PC-3 (cell line): ENCODE measurements around the gene BCL2L13. TPM values are rescaled to one million over a fixed set of nuclear protein-coding genes. Genes with fewer than 3 reads are reported as not detected.
A peak's percentile ranks its signal among the peaks of the same experiment; 100 is the strongest.

Experiments
- ATAC-seq: fragments of 200-7000 bp; cut with Tn5 transposase; 2 replicates; pipeline ENCODE4 v1.9.1; 2020; ENCODE audit warnings: mild to moderate bottlenecking, moderate library complexity
- BruUV-seq: library from RNA; stranded (reverse); fragments of 400-500 nt; replicated peaks from 2 replicates; lab custom pipeline; 2021; lab: Mats Ljungman, UMichigan
- CTCF ChIA-PET: fragments of 300-600 bp; sonication (Branson Sonifier 250); formaldehyde crosslinking; loops from one replicate; lab custom pipeline; 2022; ENCODE audit warnings: antibody characterized with exemption; lab: Charles Lee
- POLR2A ChIA-PET: fragments of 300-600 bp; sonication (Branson Sonifier 250); formaldehyde crosslinking; loops from one replicate; lab custom pipeline; 2022; ENCODE audit warnings: antibody characterized with exemption; ENCODE audit not compliant: unreplicated experiment; lab: Charles Lee
- DNase-seq: peaks from one replicate; pipeline ENCODE4 v3.0.0-alpha.2; 2015
- H2AFZ ChIP-seq: fragments of 300-600 bp; sonication (generic); 2 replicates; pipeline ENCODE4 v1.6.0; 2016; ENCODE audit warnings: antibody characterized with exemption, low read length
- H3F3A ChIP-seq: fragments of 300-600 bp; sonication (generic); one replicate; pipeline ENCODE4 v1.6.0; 2017; ENCODE audit warnings: antibody characterized with exemption, low read length, control low read depth, mild to moderate bottlenecking; ENCODE audit not compliant: unreplicated experiment
- H3K27ac ChIP-seq: fragments of 300-600 bp; sonication (generic); 2 replicates; pipeline ENCODE4 v1.5.1; 2016; ENCODE audit warnings: mild to moderate bottlenecking, low read length
- H3K27me3 ChIP-seq: fragments of 300-600 bp; sonication (generic); 2 replicates; pipeline ENCODE4 v1.6.1; 2016; ENCODE audit warnings: low read length, mixed read lengths
- H3K36me3 ChIP-seq: fragments of 300-600 bp; sonication (generic); 2 replicates; pipeline ENCODE4 v1.6.1; 2016; ENCODE audit warnings: low read depth, mixed run types, low read length, mixed read lengths
- H3K4me1 ChIP-seq: fragments of 300-600 bp; sonication (generic); 2 replicates; pipeline ENCODE4 v1.5.1; 2016; ENCODE audit warnings: low read length; ENCODE audit not compliant: insufficient read depth
- H3K4me2 ChIP-seq: fragments of 300-600 bp; sonication (generic); 2 replicates; pipeline ENCODE4 v1.6.0; 2016; ENCODE audit warnings: low read length
- H3K4me3 ChIP-seq: fragments of 300-600 bp; sonication (generic); 2 replicates; pipeline ENCODE4 v1.5.1; 2016; ENCODE audit warnings: mild to moderate bottlenecking, low read length, mixed read lengths
- H3K79me2 ChIP-seq: fragments of 300-600 bp; sonication (generic); 2 replicates; pipeline ENCODE4 v1.6.1; 2017; ENCODE audit warnings: low read length, mixed read lengths
- H3K9ac ChIP-seq: fragments of 300-600 bp; sonication (generic); 2 replicates; pipeline ENCODE4 v1.6.0; 2016; ENCODE audit warnings: mild to moderate bottlenecking, low read length
- H3K9me2 ChIP-seq: fragments of 300-600 bp; sonication (generic); replicated peaks from 2 replicates; pipeline ENCODE4 v1.6.1; 2016; ENCODE audit warnings: mixed run types, low read length, mixed read lengths
- H3K9me3 ChIP-seq: fragments of 300-600 bp; sonication (generic); 2 replicates; pipeline ENCODE4 v1.6.1; 2016; ENCODE audit warnings: low read length, mixed read lengths
- H4K20me1 ChIP-seq: fragments of 300-600 bp; sonication (generic); 2 replicates; pipeline ENCODE4 v1.6.1; 2016; ENCODE audit warnings: low read length, mixed read lengths
- CTCF ChIP-seq: fragments of 300-600 bp; sonication (generic); conservative IDR thresholded peaks from 2 replicates; pipeline ENCODE4 v1.5.1; 2017; ENCODE audit warnings: antibody characterized with exemption, low read depth, mild to moderate bottlenecking, low read length
- EZH2 ChIP-seq: fragments of 300-600 bp; sonication (generic); IDR thresholded peaks from one replicate; pipeline ENCODE4 v1.6.1; 2017; ENCODE audit warnings: antibody characterized with exemption, mild to moderate bottlenecking, low read length; ENCODE audit not compliant: unreplicated experiment
- EZH2phosphoT487 ChIP-seq: fragments of 300-600 bp; sonication (generic); IDR thresholded peaks from 2 replicates; pipeline ENCODE4 v1.6.1; 2018; ENCODE audit warnings: mild to moderate bottlenecking, antibody characterized with exemption, low read length, borderline replicate concordance
- intact Hi-C: fragments of 100-400 bp; cut with micrococcal nuclease; formaldehyde crosslinking; loops from 2 replicates; pipeline ENCODE4 v1.9.0; 2023
- total RNA-seq: library from RNA; depleted of rRNA; stranded (reverse); fragments of >200 nt; gene quantifications from 2 replicates; pipeline ENCODE4 v1.2.3, GENCODE V29; 2014

Gene BCL2L13
- total RNA-seq, 1 experiment from 2014 or later: 31.3 TPM

- DNase-seq: no peak
- no TSS peak for BruUV-seq
Observed at GRCh38 chr22:17739196-17739975, 100.8 kb downstream of the BCL2L13 start.

GRCh38 chr22:17741866-17742526 is 103.4 kb downstream of the BCL2L13 start:
- no peaks in the 10 kb centered on the region for H3K27me3 ChIP-seq
- H3K36me3 ChIP-seq: no peaks in the 10 kb centered on the region
- H3K27ac ChIP-seq: no peak overlapping the region
- H3K4me1 ChIP-seq: no peaks in the 10 kb centered on the region
- H2AFZ ChIP-seq: no peak overlapping the region
- ATAC-seq: peak; percentile 19; the same call in 1 of the 2 replicates
- no TSS peak for BruUV-seq
- intact Hi-C loops: no loop called here
- no peak overlapping the region for H3K4me3 ChIP-seq
- POLR2A ChIA-PET: no interaction called here
- no peaks in the 10 kb centered on the region for H3F3A ChIP-seq
- no peak for DNase-seq
- H3K9ac ChIP-seq: no peak overlapping the region
- no peak for TF ChIP-seq CTCF
- no peak for TF ChIP-seq EZH2
- H3K4me2 ChIP-seq: no peak overlapping the region
- CTCF ChIA-PET: interaction anchor here (0.6 to 1.2 kb wide), 3 partner anchors 23 to 43 kb away, joined by 3 to 7 read pairs (median 3); no protein-coding TSS in a partner anchor
- H3K79me2 ChIP-seq: no peaks in the 10 kb centered on the region
- no peaks in the 10 kb centered on the region for H3K9me2 ChIP-seq
- H3K9me3 ChIP-seq: no peaks in the 10 kb centered on the region
- H4K20me1 ChIP-seq: no peaks in the 10 kb centered on the region

More at GRCh38 chr22:17739196-17739975, 100.8 kb downstream of the BCL2L13 start:
- intact Hi-C loops: no loop called here
- Histone ChIP-seq H3F3A (no peaks in the 10 kb centered on the region), H3K9ac (no peak overlapping the region), H3K27ac (no peak overlapping the region), H3K79me2 (no peaks in the 10 kb centered on the region), H3K4me1 (no peaks in the 10 kb centered on the region), H2AFZ (no peak overlapping the region), H3K36me3 (peaks cover 4% of the 10 kb centered on the region; the same call in 1 of the 2 replicates), H3K9me3 (no peaks in the 10 kb centered on the region), H4K20me1 (no peaks in the 10 kb centered on the region), H3K4me2 (no peak overlapping the region), H3K27me3 (no peaks in the 10 kb centered on the region), H3K9me2 (no peaks in the 10 kb centered on the region), H3K4me3 (no peak overlapping the region)
- TF ChIP-seq CTCF: no peak
- TF ChIP-seq EZH2: no peak
- no peak for TF ChIP-seq EZH2phosphoT487
- ATAC-seq: no peak
- CTCF ChIA-PET: interaction anchor here (0.9 kb wide), 1 partner anchor 181 kb away, joined by 3 read pairs; no protein-coding TSS in a partner anchor
- POLR2A ChIA-PET: no interaction called here

DNA sequence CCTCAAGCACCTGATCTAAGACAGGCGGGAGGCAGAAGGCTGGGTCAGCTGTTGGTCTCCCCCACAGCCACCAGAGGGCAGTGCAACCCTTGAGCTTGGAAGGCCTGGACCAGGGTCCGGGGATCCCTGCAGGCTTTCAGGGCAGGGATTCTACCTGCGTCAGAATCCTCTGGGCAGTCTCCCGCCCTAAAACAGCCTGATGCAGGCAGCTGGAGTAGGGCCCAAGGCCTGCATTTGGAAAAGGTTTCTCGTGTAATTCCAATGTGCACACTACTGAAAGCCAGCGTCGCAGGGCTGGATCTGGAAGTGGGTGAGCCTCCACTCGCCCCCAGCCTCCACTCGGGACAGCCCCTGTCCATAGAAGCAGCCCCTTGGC is 104.0 kb downstream of the BCL2L13 start:
- ATAC-seq (peak; percentile 93), DNase-seq (peak; percentile 74)
- TF ChIP-seq EZH2 (no peak), EZH2phosphoT487 (no peak), CTCF (peak; percentile 70)
- H3K27me3 ChIP-seq: no peaks in the 10 kb centered on the region
- ChIA-PET POLR2A (no interaction called here), CTCF (interaction anchor here (0.6 to 1.4 kb wide), 4 partner anchors 23 to 184 kb away, joined by 3 to 7 read pairs (median 4); no protein-coding TSS in a partner anchor)
- H3K79me2 ChIP-seq: no peaks in the 10 kb centered on the region
- no peaks in the 10 kb centered on the region for H3F3A ChIP-seq
- intact Hi-C loops: no loop called here
- H3K9ac ChIP-seq: no peak overlapping the region
- no peak overlapping the region for H2AFZ ChIP-seq
- no peak overlapping the region for H3K4me2 ChIP-seq
- no peaks in the 10 kb centered on the region for H3K9me3 ChIP-seq
- H3K9me2 ChIP-seq: no peaks in the 10 kb centered on the region
- no peaks in the 10 kb centered on the region for H3K36me3 ChIP-seq
- H4K20me1 ChIP-seq: no peaks in the 10 kb centered on the region
- H3K4me1 ChIP-seq: no peaks in the 10 kb centered on the region
- BruUV-seq: no TSS peak
- H3K4me3 ChIP-seq: no peak overlapping the region
- H3K27ac ChIP-seq: no peak overlapping the region
